ENCODE results near the gene DLEC1. TPM values are rescaled to one million over a fixed set of nuclear protein-coding genes. Genes with fewer than 3 reads are reported as not detected.
A peak's percentile ranks its signal among the peaks of the same experiment; 100 is the strongest.

The DLEC1 gene
- total RNA-seq, 4 donors from 2014 or later, result 3.7 to 96.0 (median 7.1) TPM

DNA sequence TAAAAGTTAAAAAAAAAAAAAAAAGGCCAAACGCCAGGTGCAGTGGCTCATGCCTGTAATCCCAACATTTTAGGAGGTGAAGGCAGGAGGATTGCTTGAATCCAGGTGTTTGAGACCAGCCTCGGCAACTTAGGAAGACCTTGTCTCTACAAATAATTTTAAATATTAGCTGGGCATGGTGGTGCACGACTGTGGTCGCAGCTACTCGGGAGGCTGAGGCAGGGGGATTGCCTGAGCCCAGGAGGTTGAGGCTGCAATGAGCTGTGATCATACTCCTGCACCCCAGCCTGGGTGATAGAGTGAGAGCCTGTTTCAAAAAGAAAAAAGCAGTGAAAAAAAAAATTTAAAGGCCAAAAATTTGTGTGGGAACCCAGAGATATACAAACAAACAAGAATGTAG lies 2.7 kb upstream of the DLEC1 start:
- WGBS, 2 donors, result 95 to 97% methylated on average over 5 of the region's 5 CpGs
- Histone ChIP-seq H3K27ac (no peak overlapping the region), H3K27me3 (no peaks in the 10 kb centered on the region), H3K4me1 (peaks cover 0 to 28% (median 6%) of the 10 kb centered on the region in 4 donors), H3K9me3 (no peaks in the 10 kb centered on the region), H3K4me3 (no peak overlapping the region), H3K36me3 (no peaks in the 10 kb centered on the region)
- TF ChIP-seq, protein P1, sequence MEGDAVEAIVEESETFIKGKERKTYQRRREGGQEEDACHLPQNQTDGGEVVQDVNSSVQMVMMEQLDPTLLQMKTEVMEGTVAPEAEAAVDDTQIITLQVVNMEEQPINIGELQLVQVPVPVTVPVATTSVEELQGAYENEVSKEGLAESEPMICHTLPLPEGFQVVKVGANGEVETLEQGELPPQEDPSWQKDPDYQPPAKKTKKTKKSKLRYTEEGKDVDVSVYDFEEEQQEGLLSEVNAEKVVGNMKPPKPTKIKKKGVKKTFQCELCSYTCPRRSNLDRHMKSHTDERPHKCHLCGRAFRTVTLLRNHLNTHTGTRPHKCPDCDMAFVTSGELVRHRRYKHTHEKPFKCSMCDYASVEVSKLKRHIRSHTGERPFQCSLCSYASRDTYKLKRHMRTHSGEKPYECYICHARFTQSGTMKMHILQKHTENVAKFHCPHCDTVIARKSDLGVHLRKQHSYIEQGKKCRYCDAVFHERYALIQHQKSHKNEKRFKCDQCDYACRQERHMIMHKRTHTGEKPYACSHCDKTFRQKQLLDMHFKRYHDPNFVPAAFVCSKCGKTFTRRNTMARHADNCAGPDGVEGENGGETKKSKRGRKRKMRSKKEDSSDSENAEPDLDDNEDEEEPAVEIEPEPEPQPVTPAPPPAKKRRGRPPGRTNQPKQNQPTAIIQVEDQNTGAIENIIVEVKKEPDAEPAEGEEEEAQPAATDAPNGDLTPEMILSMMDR (IDR thresholded peaks at IDR 0.05), result no peak
- TF ChIP-seq POLR2A (IDR thresholded peaks at IDR 0.05) (no peak), EP300 (IDR thresholded peaks at IDR 0.05) (no peak)
- DNase-seq (ENCODE audit: low spot score in 2 of 2), result no peak

- Histone ChIP-seq H3K4me1 (peaks cover 0 to 22% (median 6%) of the 10 kb centered on the region in 4 donors), H3K36me3 (no peaks in the 10 kb centered on the region), H3K27me3 (no peaks in the 10 kb centered on the region), H3K9me3 (no peaks in the 10 kb centered on the region), H3K4me3 (no peak overlapping the region), H3K27ac (no peak overlapping the region)
- no peak for DNase-seq (ENCODE audit: low spot score in 2 of 2)
- TF ChIP-seq EP300 (IDR thresholded peaks at IDR 0.05), result no peak
- TF ChIP-seq, protein P1 (IDR thresholded peaks at IDR 0.05), result no peak
- no peak for TF ChIP-seq POLR2A (IDR thresholded peaks at IDR 0.05)
- 77 to 79% methylated on average over 3 of the region's 3 CpGs for WGBS, 2 donors
Measured at GRCh38 chr3:38036906-38037305, 2.1 kb upstream of the DLEC1 start.

DNA sequence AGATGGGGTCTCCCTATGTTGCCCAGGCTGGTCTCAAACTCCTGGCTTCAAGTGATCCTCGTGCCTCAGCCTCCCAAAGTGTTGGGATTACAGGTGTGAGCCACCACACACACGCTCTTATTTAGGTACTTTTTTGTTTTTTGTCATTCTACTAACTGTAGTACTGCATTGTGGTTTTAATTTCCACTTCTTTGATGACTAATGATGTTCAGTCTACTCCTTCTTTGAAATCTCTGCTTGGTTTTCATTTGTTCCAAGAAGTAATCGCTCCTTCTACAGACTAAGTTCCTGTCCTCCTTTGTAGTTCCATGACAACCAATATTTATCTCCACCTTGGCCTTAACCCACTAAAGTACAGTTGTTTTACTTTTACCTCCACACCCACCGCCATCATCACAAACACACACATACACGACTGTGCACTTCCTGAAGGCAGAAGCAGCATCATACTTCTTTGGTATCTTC lies 529 bp upstream of the DLEC1 start:
- no peak for DNase-seq (ENCODE audit: low spot score in 2 of 2)
- H3K4me1 ChIP-seq, result peaks cover 0 to 20% (median 6%) of the 10 kb centered on the region in 4 donors
- WGBS, 2 donors, result 89 to 90% methylated on average over 5 of the region's 5 CpGs
- no peaks in the 10 kb centered on the region for H3K9me3 ChIP-seq
- TF ChIP-seq EP300 (IDR thresholded peaks at IDR 0.05) (no peak), POLR2A (IDR thresholded peaks at IDR 0.05) (no peak)
- TF ChIP-seq, protein P1 (IDR thresholded peaks at IDR 0.05), result no peak
- no peaks in the 10 kb centered on the region for H3K36me3 ChIP-seq
- no peak overlapping the region for H3K4me3 ChIP-seq
- peak overlapping the region in 2 of 4 donors; percentile 21 to 37 for H3K27ac ChIP-seq
- H3K27me3 ChIP-seq, result no peaks in the 10 kb centered on the region

- DNase-seq (ENCODE audit: low spot score in 2 of 2), result peak in 1 of 2 donors; percentile 56
- WGBS, 2 donors, result 16 to 17% methylated on average over 11 of the region's 11 CpGs
- H3K27me3 ChIP-seq, result no peaks in the 10 kb centered on the region
- no peaks in the 10 kb centered on the region for H3K9me3 ChIP-seq
- peaks cover 0 to 20% (median 6%) of the 10 kb centered on the region in 4 donors for H3K4me1 ChIP-seq
- H3K4me3 ChIP-seq, result peak overlapping the region; percentile 39 to 64 (median 46)
- H3K36me3 ChIP-seq, result no peaks in the 10 kb centered on the region
- TF ChIP-seq, protein P1 (IDR thresholded peaks at IDR 0.05), result peak in 4 of 5 experiments; percentile 39 to 65 (median 48)
- no peak for TF ChIP-seq POLR2A (IDR thresholded peaks at IDR 0.05)
- peak in 1 of 2 donors; percentile 8 for TF ChIP-seq EP300 (IDR thresholded peaks at IDR 0.05)
- H3K27ac ChIP-seq, result peak overlapping the region in 1 of 4 donors; percentile 41
Measured at GRCh38 chr3:38039899-38040261, 872 bp downstream of the DLEC1 start.

DNA sequence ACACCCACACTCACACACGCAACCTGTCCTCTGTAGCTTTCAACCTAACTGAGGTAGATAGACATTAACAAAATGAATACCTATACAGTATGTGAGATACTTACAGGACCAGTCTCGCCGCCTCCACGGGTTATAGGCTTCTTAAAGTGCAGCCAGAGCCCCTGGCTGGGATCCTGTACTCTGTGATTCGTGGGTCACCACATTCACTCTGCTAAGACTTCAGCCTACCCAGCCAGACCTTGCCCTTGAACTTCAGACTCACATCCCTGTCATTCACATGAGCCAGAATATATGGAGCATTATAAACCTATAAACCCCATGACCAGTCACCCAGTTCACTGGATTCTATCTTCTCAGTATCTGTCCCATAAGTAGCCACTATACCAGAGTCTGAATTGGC lies 1.4 kb downstream of the DLEC1 start:
- H3K4me1 ChIP-seq, result peaks cover 0 to 20% (median 6%) of the 10 kb centered on the region in 4 donors
- TF ChIP-seq, protein P1 (IDR thresholded peaks at IDR 0.05), result no peak
- TF ChIP-seq POLR2A (IDR thresholded peaks at IDR 0.05) (no peak), EP300 (IDR thresholded peaks at IDR 0.05) (no peak)
- no peaks in the 10 kb centered on the region for H3K9me3 ChIP-seq
- H3K36me3 ChIP-seq, result no peaks in the 10 kb centered on the region
- no peak for DNase-seq (ENCODE audit: low spot score in 2 of 2)
- no peaks in the 10 kb centered on the region for H3K27me3 ChIP-seq
- 88 to 90% methylated on average over 5 of the region's 5 CpGs for WGBS, 2 donors
- no peak overlapping the region for H3K27ac ChIP-seq
- H3K4me3 ChIP-seq, result no peak overlapping the region

Measured in tibial nerve (tissue), 4 donors.